Activated CD4-positive, alpha-beta T cell treated with anti-CD3 and anti-CD28 coated beads, Interleukin-2, amount 10 ng/mL, durations not matched to agents 7 days and 5 days (primary cell): ENCODE data around the gene RPS6KA2. TPM values are rescaled to one million over a fixed set of nuclear protein-coding genes. Genes with fewer than 3 reads are reported as not detected.

Experiments
- CTCF ChIA-PET: fragments of 350-600 bp; sonication (Branson Sonifier 250); formaldehyde crosslinking; loops from one replicate; lab custom pipeline; 2021; ENCODE audit warnings: antibody characterized with exemption; lab: Charles Lee
- POLR2A ChIA-PET: fragments of 350-600 bp; sonication (Branson Sonifier 250); formaldehyde crosslinking; loops from one replicate; lab custom pipeline; 2021; ENCODE audit warnings: antibody characterized with exemption; lab: Charles Lee
- DNase-seq: peaks from one replicate; pipeline ENCODE4 v3.0.0-alpha.2; 2020
- H3K27ac Mint-ChIP-seq: one replicate; pipeline ENCODE4 v1.8.0; 2021; ENCODE audit warnings: mild to moderate bottlenecking, moderate library complexity, mixed read lengths
- H3K27me3 Mint-ChIP-seq: one replicate; pipeline ENCODE4 v1.8.0; 2021; ENCODE audit warnings: mixed read lengths
- H3K36me3 Mint-ChIP-seq: one replicate; pipeline ENCODE4 v1.8.0; 2021; ENCODE audit warnings: low read depth, mixed read lengths
- H3K4me1 Mint-ChIP-seq: one replicate; pipeline ENCODE4 v1.8.0; 2021; ENCODE audit warnings: mixed read lengths
- H3K4me3 Mint-ChIP-seq: one replicate; pipeline ENCODE4 v1.8.0; 2021; ENCODE audit warnings: mild to moderate bottlenecking, moderate library complexity, mixed read lengths
- H3K9me3 Mint-ChIP-seq: one replicate; pipeline ENCODE4 v1.8.0; 2021; ENCODE audit warnings: mixed read lengths
- total RNA-seq, 2 experiments: library from RNA; stranded (reverse); gene quantifications; one replicate each; pipeline ENCODE4 v1.2.3, GENCODE V29; 2021

RPS6KA2 gene
- total RNA-seq, 2 experiments from 2014 or later = 3.6 to 4.0 TPM

DNA sequence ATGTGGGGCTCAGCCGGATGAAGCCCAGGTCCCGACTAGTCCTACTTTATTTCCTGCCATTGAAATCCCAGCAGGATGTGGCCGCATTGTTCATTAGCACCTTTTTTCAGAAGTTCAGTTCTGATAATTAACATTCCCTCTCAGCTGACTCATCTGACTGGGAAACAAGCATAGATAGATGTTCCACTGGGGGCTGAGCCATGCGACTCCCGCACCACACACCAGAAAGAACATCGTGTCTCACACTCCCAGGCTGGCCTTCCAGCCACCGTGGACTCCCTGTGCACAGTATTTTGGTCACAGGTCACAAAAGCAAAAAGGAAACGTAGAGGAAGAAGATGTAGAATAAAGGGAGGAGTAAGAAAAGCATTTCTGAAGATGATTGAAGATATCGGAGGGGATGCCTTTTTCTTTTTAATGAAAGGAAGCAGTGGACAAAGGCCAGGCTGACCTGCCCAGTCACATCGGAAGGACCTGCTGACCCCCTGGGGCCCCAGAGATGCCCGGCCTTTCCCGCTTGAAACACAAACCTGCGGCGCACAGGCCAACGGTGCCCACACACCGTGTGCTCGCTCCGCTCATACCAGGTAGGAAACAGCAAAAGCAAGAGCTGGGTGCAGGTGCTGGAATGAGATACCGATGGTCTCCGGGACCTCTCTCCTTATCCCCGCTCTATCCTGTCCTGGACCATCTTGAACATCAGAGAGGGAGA lies 11.8 kb downstream of the RPS6KA2 start:
- POLR2A ChIA-PET = no interaction called here
- Mint-ChIP-seq H3K36me3 (no peaks in the 10 kb centered on the region), H3K4me1 (no peaks in the 10 kb centered on the region), H3K27ac (no peak overlapping the region), H3K4me3 (no peak overlapping the region), H3K9me3 (no peaks in the 10 kb centered on the region), H3K27me3 (no peaks in the 10 kb centered on the region)
- no peak for DNase-seq
- CTCF ChIA-PET = interaction anchor here (1.1 kb wide), 1 partner anchor 16 kb away, joined by 4 read pairs; no protein-coding TSS in a partner anchor

DNA sequence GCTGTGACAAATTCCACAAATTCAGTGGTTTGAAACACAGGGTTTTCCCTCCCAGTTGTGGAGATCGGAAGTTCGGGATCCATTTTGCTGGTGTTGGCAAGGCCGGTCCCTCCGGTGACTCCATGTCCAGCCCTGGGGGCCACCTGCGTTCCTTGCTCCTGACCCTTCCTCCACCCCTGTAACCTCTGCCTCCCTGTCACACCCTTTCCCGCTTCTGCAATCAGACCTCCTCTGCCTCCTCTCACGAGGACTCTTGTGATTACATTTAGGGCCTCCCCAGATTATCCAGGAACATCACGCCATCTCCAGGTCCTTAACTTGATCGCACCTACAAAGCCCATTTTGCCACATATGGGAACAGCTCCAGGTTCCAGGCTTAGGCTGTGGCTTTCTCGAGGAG lies 12.5 kb downstream of the RPS6KA2 start:
- POLR2A ChIA-PET = no interaction called here

DNA sequence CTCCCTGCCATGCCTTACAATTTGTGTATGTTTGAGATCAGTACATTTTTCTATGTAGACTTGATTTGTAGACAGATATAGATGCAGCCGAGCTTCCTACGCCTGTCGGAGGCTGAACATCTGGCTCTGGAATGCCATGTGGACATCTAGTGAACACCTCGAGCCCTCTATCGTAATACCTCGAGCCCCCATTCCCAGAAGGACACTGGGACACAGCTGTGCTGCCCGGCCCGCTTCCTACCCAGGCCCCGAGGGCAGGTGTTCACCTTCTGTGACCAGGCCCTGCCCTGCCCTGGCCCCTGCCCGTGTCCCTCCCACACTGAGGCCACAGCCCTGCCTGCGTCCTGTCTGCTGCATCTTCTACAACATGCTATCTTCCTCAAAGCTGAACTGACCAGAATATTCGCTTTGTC lies 12.9 kb downstream of the RPS6KA2 start:
- POLR2A ChIA-PET = no interaction called here
- H3K36me3 Mint-ChIP-seq = no peaks in the 10 kb centered on the region
- H3K9me3 Mint-ChIP-seq = no peaks in the 10 kb centered on the region
- H3K27me3 Mint-ChIP-seq = no peaks in the 10 kb centered on the region
- no peak for DNase-seq
- no peaks in the 10 kb centered on the region for H3K4me1 Mint-ChIP-seq
- H3K4me3 Mint-ChIP-seq = no peak overlapping the region
- H3K27ac Mint-ChIP-seq = no peak overlapping the region
- CTCF ChIA-PET = interaction anchor here (1.1 kb wide), 1 partner anchor 15 kb away, joined by 4 read pairs; no protein-coding TSS in a partner anchor

More for the DNA sequence above, 12.5 kb downstream of the RPS6KA2 start:
- Mint-ChIP-seq H3K4me3 (no peak overlapping the region), H3K4me1 (no peaks in the 10 kb centered on the region), H3K9me3 (no peaks in the 10 kb centered on the region), H3K27me3 (no peaks in the 10 kb centered on the region), H3K36me3 (no peaks in the 10 kb centered on the region), H3K27ac (no peak overlapping the region)
- no peak for DNase-seq
- CTCF ChIA-PET = interaction anchor here (1.1 kb wide), 1 partner anchor 15 kb away, joined by 4 read pairs; no protein-coding TSS in a partner anchor

DNA sequence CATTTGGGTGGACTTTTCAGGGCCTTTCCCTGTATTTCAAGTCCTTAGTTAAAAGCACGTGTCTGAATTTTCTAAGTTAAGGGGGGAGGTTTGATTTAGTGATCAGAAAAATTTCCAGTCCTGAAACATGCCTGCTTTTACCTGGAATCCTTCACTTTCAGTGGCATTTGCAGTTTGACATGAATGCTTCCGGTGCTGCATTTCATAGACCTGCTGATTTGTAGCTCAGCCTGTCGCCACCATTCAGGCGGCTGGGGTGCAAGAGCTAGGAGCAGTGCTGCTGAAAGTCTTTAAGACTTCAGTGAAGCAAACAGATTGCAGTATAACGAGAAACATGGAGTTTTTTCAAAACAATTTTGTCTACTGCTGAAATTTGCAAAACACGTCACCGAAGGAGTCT lies 14.0 kb downstream of the RPS6KA2 start:
- Mint-ChIP-seq H3K27ac (no peak overlapping the region), H3K9me3 (no peaks in the 10 kb centered on the region), H3K4me1 (no peaks in the 10 kb centered on the region), H3K36me3 (no peaks in the 10 kb centered on the region), H3K27me3 (no peaks in the 10 kb centered on the region), H3K4me3 (no peak overlapping the region)
- POLR2A ChIA-PET = no interaction called here
- no peak for DNase-seq
- CTCF ChIA-PET = no interaction called here

DNA sequence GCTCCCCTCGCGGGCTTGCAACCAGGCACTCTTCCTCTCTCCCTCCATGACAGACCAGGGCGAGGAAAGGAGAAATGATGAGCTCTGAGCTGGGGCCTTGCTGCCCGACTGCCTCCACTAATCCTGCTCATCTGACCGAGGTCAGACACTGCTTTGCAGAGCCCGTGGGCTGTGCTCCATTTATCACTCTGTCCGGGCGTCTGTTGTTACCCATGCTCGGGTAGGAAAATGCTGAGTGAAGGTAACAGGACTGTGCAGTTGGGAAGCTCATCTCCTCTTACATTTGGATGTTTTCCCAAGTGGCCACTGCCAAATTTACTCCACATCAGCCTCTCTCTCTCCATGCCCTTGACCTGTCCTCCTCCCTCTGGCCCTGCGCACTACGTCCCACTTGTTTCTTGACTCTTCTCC lies 14.6 kb downstream of the RPS6KA2 start:
- no peaks in the 10 kb centered on the region for H3K4me1 Mint-ChIP-seq
- no peaks in the 10 kb centered on the region for H3K27me3 Mint-ChIP-seq
- CTCF ChIA-PET = no interaction called here
- POLR2A ChIA-PET = no interaction called here
- no peaks in the 10 kb centered on the region for H3K36me3 Mint-ChIP-seq
- no peak overlapping the region for H3K27ac Mint-ChIP-seq
- DNase-seq = no peak
- H3K4me3 Mint-ChIP-seq = no peak overlapping the region
- no peaks in the 10 kb centered on the region for H3K9me3 Mint-ChIP-seq

DNA sequence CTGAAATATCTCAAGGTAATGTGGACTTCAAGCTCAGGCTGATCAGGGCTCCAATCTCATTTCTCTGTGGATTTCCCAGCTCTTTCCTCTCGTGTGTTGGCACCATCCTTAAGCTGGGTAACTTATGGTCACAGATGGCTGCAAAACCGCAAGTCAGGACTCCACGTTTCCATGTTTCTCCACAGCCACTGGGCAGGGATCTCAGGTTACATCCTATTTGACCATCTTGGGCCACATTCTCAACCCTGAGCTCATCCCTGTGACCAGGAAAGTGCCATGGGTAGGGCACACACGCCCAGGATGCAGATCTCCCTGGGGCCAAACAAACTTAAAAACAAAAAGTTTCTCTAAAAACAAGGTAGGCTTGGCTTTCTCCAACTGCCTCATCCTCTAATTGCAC lies 15.4 kb downstream of the RPS6KA2 start:
- no peak overlapping the region for H3K4me3 Mint-ChIP-seq
- no peak overlapping the region for H3K27ac Mint-ChIP-seq
- no peaks in the 10 kb centered on the region for H3K36me3 Mint-ChIP-seq
- ChIA-PET CTCF (interaction anchor here (0.9 kb wide), 1 partner anchor 8 kb away, joined by 3 read pairs; no protein-coding TSS in a partner anchor), POLR2A (no interaction called here)
- DNase-seq = no peak
- no peaks in the 10 kb centered on the region for H3K27me3 Mint-ChIP-seq
- H3K9me3 Mint-ChIP-seq = no peaks in the 10 kb centered on the region
- H3K4me1 Mint-ChIP-seq = no peaks in the 10 kb centered on the region

DNA sequence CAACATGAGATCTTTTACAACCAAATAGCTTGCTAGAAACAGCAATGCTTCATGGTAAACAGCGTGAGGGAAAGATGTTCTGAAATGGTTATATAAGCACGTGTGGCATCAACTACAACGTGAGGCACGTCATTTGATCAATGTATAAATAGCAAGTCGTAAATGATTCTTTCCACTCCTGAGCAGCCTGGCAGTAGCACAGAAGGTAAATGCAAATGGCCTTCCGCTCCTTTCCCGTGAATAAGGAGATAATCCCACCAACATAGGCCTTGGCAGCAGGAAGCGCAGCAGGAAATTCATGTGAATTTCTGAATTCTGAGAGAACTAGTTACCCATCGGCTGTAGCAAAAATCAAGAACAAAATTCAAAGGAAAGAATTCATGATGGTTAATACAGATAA lies 17.0 kb downstream of the RPS6KA2 start:
- ChIA-PET POLR2A (no interaction called here), CTCF (no interaction called here)
- Mint-ChIP-seq H3K27me3 (no peaks in the 10 kb centered on the region), H3K4me3 (no peak overlapping the region), H3K4me1 (no peaks in the 10 kb centered on the region), H3K27ac (no peak overlapping the region), H3K36me3 (no peaks in the 10 kb centered on the region), H3K9me3 (no peaks in the 10 kb centered on the region)
- DNase-seq = no peak

DNA sequence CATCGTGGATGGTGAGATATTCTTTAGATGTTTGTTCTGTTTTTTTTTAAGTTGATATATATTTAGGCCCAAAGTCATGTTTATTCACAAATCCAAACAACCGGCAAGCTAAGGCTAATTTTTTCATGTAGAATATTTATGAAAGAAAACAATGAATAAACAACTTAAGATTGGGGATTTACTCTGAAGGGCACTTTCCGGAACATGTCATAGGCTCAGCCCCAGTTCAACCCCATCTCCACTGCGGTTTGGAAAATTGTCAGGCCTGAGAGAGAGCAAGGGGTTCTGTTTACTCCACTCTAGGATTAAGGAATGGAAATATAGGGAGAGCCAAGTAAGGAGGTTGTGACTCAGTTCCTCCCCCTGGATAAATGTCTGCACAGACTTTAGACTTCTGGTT lies 18.3 kb downstream of the RPS6KA2 start:
- CTCF ChIA-PET = no interaction called here

DNA sequence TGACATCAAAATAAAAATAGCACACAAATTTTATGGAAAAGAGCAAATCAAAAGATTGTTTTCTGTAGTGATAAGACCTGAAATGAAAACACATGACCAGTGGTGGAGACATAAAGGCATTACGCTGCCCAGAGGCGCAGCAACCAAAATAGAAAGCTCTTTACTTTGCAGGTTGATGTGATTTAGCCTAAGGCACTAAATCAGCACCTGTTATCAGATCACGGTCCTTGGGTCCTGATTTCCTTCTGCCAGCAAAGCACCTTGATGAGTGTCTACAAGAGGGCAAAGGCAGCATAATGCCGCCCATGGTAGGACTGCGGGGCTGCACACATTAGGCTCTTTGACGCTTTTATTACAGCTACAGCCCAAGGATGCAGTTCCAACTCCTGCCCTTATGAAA lies 21.3 kb downstream of the RPS6KA2 start:
- Mint-ChIP-seq H3K27ac (no peak overlapping the region), H3K36me3 (no peaks in the 10 kb centered on the region), H3K4me1 (no peaks in the 10 kb centered on the region), H3K4me3 (no peak overlapping the region), H3K9me3 (no peaks in the 10 kb centered on the region), H3K27me3 (no peaks in the 10 kb centered on the region)
- ChIA-PET POLR2A (no interaction called here), CTCF (no interaction called here)
- DNase-seq = no peak

More for the DNA sequence above, 18.3 kb downstream of the RPS6KA2 start:
- POLR2A ChIA-PET = no interaction called here
- H3K36me3 Mint-ChIP-seq = no peaks in the 10 kb centered on the region
- no peak overlapping the region for H3K4me3 Mint-ChIP-seq
- no peaks in the 10 kb centered on the region for H3K27me3 Mint-ChIP-seq
- no peak overlapping the region for H3K27ac Mint-ChIP-seq
- H3K9me3 Mint-ChIP-seq = no peaks in the 10 kb centered on the region
- H3K4me1 Mint-ChIP-seq = no peaks in the 10 kb centered on the region
- no peak for DNase-seq

DNA sequence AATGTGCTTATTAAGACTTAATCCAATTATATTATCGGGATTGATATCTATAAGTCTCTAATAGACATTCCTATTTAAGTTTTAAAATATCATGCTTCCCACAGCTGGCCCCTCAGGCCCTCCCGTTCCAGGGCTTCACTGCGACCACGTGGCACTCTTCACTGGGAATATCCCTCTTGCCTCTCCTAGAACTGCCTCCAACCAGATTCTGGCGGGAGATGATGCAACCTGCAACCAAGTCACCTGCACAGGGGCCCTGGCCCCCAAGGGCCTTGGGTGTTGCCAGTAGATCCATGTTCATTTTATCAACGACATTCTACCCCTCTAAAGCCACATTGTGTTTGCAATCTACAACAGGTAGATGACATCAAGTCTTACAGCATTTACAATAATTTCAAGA lies 22.1 kb downstream of the RPS6KA2 start:
- H3K27me3 Mint-ChIP-seq = no peaks in the 10 kb centered on the region
- no peaks in the 10 kb centered on the region for H3K36me3 Mint-ChIP-seq
- H3K4me3 Mint-ChIP-seq = no peak overlapping the region
- no peaks in the 10 kb centered on the region for H3K4me1 Mint-ChIP-seq
- CTCF ChIA-PET = interaction anchor here (1.0 kb wide), 1 partner anchor 16 kb away, joined by 3 read pairs; no protein-coding TSS in a partner anchor
- POLR2A ChIA-PET = no interaction called here
- no peak overlapping the region for H3K27ac Mint-ChIP-seq
- DNase-seq = no peak
- H3K9me3 Mint-ChIP-seq = no peaks in the 10 kb centered on the region

DNA sequence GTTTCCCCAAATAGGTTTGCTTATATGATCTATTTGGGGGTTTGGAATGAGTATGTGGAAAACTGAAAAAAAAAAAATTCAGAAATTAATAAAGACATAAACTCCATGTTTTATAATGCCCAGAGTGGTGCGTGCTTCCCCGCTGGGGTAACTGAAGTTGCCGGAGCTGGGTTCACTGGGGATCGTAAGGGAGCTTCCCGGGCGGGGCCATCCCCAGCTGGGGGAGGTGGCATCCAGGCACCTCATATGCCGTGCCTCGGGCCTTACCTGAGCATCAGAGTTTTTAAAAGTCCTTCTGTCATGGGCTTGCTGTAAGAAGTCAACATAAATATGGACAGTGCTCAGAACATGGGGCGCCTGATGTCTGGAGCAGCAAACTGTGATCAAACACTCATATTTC lies 22.7 kb downstream of the RPS6KA2 start:
- Mint-ChIP-seq H3K27me3 (no peaks in the 10 kb centered on the region), H3K27ac (no peak overlapping the region), H3K4me3 (no peak overlapping the region), H3K9me3 (no peaks in the 10 kb centered on the region), H3K4me1 (no peaks in the 10 kb centered on the region), H3K36me3 (no peaks in the 10 kb centered on the region)
- POLR2A ChIA-PET = no interaction called here
- CTCF ChIA-PET = interaction anchor here (1.0 kb wide), 1 partner anchor 15 kb away, joined by 3 read pairs; no protein-coding TSS in a partner anchor
- no peak for DNase-seq

DNA sequence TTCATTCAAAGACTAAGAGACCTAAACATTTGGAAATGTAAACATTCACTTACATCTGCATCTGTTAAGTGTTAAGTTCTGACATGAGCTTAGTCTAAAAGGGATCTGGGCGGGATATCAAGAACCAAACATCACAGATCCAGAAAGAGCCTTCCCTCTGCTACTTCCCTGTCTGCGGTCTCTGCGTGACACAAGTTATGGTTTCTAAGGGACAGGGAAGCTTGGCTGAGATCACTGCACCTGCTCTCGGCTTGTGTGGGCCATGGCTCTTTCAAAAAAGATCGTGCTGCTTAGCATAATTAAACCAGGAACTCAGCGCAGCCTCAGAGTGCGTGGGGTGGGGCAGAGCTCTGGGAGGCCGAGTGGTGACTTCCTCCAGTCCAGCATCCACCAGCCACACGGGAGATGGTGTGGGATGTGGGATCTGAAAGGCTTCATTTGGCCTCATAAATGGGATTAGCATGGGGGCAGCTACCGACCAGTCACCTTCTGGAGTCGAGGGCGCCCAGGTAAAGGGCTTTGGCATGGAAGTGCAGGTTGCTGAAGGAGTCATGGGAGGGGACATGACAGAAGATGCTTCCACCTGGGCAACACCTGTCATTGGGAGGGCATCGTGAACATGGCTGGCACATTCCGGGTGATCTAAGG lies 23.9 kb downstream of the RPS6KA2 start:
- Mint-ChIP-seq H3K4me1 (no peaks in the 10 kb centered on the region), H3K36me3 (no peaks in the 10 kb centered on the region), H3K9me3 (no peaks in the 10 kb centered on the region), H3K27ac (no peak overlapping the region), H3K4me3 (no peak overlapping the region), H3K27me3 (no peaks in the 10 kb centered on the region)
- ChIA-PET CTCF (no interaction called here), POLR2A (no interaction called here)
- no peak for DNase-seq

DNA sequence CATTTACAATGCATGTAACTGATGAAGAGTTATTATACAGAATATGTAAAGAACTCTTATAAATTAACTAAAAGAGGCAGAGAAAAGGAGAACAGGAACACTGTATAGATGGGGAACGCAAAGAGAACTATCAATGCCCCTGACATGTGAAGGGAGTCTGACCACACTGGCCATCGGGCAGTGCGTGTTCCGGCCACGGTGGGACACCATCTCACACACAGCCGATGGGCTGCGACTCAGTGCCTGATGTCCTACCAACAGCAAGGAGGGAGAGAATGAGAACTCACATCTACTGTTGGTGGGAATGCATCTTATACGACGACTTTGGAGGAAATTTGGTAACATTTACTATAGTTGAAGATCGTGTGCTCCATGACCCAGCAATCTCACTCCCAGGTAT lies 25.1 kb downstream of the RPS6KA2 start:
- no peak for DNase-seq
- no peaks in the 10 kb centered on the region for H3K36me3 Mint-ChIP-seq
- no peak overlapping the region for H3K27ac Mint-ChIP-seq
- ChIA-PET CTCF (no interaction called here), POLR2A (no interaction called here)
- H3K4me3 Mint-ChIP-seq = no peak overlapping the region
- H3K27me3 Mint-ChIP-seq = no peaks in the 10 kb centered on the region
- no peaks in the 10 kb centered on the region for H3K4me1 Mint-ChIP-seq
- no peaks in the 10 kb centered on the region for H3K9me3 Mint-ChIP-seq
